ENCODE measurements around the gene FAM149A.
A peak's percentile ranks its signal among the peaks of the same experiment; 100 is the strongest.

FAM149A gene

GRCh38 chr4:186104114-186104889 lies at the start of gene FAM149A:
TSS of gene FAM149A (plus strand) at chr4:186104704.
- DNase-seq (ENCODE audit: low spot score), result peak; percentile 82

- DNase-seq (ENCODE audit: low spot score), result no peak
Measured at GRCh38 chr4:186058253-186058979, 46.1 kb upstream of the FAM149A start.

- DNase-seq (ENCODE audit: low spot score), result no peak
Measured at GRCh38 chr4:186058980-186059316, 45.6 kb upstream of the FAM149A start.

GRCh38 chr4:186061921-186062320 lies 42.6 kb upstream of the FAM149A start:
- DNase-seq (ENCODE audit: low spot score), result no peak

- DNase-seq (ENCODE audit: low spot score), result no peak
Measured at GRCh38 chr4:186067757-186068385, 36.6 kb upstream of the FAM149A start.

GRCh38 chr4:186068581-186069348 lies 35.7 kb upstream of the FAM149A start, which contains the start of gene TLR3:
TSS of gene TLR3 (plus strand) at chr4:186069156. CDS start at chr4:186076620, 7,464 bp downstream.
- no peak for DNase-seq (ENCODE audit: low spot score)

- DNase-seq (ENCODE audit: low spot score), result no peak
Measured at GRCh38 chr4:186069729-186070128, 34.8 kb upstream of the FAM149A start.

GRCh38 chr4:186072516-186072915 lies 32.0 kb upstream of the FAM149A start:
- DNase-seq (ENCODE audit: low spot score), result no peak

GRCh38 chr4:186074189-186074588 lies 30.3 kb upstream of the FAM149A start:
- no peak for DNase-seq (ENCODE audit: low spot score)

- DNase-seq (ENCODE audit: low spot score), result peak; percentile 26
Measured at GRCh38 chr4:186078981-186079638, 25.4 kb upstream of the FAM149A start.

- no peak for DNase-seq (ENCODE audit: low spot score)
Measured at GRCh38 chr4:186079694-186080093, 24.8 kb upstream of the FAM149A start.

GRCh38 chr4:186081202-186081807 lies 23.2 kb upstream of the FAM149A start:
- DNase-seq (ENCODE audit: low spot score), result peak; percentile 76

- no peak for DNase-seq (ENCODE audit: low spot score)
Measured at GRCh38 chr4:186082221-186082620, 22.3 kb upstream of the FAM149A start.

- DNase-seq (ENCODE audit: low spot score), result no peak
Measured at GRCh38 chr4:186088523-186088922, 16.0 kb upstream of the FAM149A start.

GRCh38 chr4:186092296-186092695 lies 12.2 kb upstream of the FAM149A start:
- DNase-seq (ENCODE audit: low spot score), result no peak

GRCh38 chr4:186095406-186095805 lies 9.1 kb upstream of the FAM149A start:
- no peak for DNase-seq (ENCODE audit: low spot score)

- DNase-seq (ENCODE audit: low spot score), result no peak
Measured at GRCh38 chr4:186096681-186097165, 7.8 kb upstream of the FAM149A start.

GRCh38 chr4:186097386-186097785 lies 7.1 kb upstream of the FAM149A start:
- no peak for DNase-seq (ENCODE audit: low spot score)

- no peak for DNase-seq (ENCODE audit: low spot score)
Measured at GRCh38 chr4:186102931-186103330, 1.6 kb upstream of the FAM149A start.

GRCh38 chr4:186104890-186105646 lies 564 bp downstream of the FAM149A start:
- DNase-seq (ENCODE audit: low spot score), result peak; percentile 72

Measured in iPS-NIHi11 (cell line).